GM18498 (cell line): ENCODE results near the gene FRMPD2.
"Not testable (repeated sequence)": the region's sequence is repeated elsewhere in the genome, so short reads cannot be mapped to it uniquely, and the experiment has no call there.

Source experiments
- ATAC-seq: cut with Tn5 transposase; IDR thresholded peaks from one replicate; pipeline ENCODE4 v1.9.1; 2021; ENCODE audit warnings: mild to moderate bottlenecking, moderate library complexity; ENCODE audit not compliant: unreplicated experiment

Gene FRMPD2

DNA sequence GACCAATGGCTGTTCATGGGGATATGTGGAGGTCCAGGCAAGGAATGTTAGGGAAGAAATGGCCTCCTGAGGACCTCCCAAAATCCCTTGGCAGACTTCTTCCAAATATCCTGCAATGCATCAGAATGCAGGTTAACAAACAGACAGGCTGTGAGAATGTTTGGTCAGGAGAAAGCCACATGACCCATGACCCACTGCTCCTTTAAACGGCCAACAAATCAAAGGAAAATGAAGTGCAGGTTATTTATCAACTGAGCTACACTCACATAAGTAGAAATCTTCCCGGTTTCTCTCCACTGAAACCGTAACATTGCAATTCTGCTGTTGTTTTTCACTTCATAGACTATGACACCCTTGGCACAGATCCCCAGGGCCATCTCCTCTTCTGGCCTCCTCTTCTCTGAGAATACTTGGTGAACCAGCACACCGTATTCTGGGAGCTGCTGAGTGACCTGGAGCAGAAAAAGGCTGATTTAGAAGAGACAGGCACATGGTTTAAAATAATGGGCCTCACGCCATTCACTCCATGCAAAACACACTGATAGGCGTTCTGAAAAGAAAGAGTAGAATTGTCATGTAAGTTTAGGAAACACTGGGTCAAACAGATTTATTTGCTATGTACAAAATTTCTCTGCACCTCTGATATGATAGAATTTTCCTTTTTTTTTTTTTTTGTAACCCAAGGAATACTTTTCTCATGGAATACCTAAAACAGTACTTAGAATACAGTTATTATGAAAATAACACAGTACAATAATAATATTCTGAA lies 67.8 kb downstream of the FRMPD2 start:
- no peak for ATAC-seq

DNA sequence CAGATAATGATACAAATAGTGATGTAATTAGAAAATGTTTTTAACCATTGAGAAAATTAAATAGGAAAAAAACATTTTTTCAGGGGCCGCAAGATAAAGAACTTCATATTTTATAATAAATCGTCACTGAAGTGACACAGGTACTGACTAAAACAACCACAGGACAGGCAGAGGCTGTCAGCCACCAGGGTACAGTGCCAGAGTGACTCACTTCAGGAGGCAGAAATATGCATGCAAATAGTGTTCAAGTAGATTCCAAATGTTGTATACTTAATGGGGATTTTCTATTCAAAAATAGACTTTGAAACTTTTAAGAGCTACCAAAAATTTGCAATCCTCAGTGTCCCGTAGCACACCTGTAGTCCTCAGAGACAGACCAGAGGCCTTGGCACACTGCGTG lies 68.6 kb downstream of the FRMPD2 start:
- no peak for ATAC-seq

DNA sequence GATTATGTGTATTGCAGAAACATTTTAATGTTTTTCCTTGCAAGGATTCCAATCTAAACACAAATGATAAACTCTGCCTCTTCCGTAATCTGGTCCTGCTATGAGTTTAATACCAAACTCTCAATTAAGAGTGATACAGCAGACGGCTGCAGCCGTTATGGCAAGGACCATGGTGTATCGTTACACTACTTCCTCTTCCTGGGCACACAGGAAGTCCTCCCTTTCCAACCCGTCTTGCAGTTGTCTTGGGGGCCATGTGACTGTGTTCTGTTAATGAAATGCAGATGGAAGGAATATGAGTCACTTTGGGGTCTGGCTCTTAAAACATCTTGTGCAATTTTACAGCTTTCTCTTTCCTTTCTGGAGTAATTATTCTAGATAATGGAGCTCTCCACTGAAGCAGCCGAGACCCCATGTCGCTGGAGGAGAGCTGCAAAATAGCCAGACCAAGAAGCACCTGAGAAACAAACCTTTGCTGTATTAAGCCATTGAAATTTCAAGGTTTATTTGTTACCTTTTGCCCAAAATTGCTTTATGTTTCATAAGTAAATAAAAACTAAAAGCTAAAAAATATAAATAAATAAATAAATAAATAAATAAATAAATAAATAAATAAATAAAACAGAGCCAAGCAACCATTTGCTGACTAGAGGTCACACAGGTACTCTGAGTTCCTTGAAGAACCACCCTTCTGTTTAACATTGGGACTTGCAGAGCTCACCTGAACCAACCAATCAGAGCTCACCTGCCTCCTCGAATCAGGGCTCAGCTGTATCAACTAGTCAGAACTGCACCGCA lies 74.7 kb downstream of the FRMPD2 start:
- ATAC-seq, result no peak

DNA sequence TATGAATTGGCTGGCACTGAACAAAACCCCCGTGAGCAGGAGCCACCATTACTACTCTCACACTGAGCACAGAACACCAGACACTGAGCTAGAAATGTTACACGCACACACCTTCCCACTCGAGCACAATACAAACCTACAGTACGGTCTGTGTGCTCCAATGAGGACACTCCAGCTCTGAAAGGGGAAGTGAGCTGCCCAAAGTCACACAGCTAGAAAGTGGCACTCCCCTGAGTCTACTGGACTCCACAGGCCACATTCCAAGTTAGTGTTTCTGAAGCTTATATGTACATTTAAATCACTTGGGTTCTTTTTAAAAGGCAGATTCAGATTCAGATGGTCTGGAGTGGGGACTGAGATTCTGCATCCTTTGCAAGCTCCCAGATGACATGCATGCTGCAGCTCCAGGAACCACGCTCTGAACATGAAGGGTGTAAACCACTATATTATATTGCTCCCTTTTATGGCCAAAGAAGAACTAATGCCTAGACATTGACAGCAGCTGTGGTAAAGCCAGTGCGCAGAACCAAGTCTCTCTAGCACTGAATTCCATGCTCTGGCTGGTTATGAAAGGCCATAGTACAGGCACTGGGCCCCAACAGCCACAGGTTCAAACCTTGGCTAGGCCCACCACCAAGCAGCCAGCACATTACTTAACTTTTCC lies 77.1 kb downstream of the FRMPD2 start:
- ATAC-seq, result no peak

DNA sequence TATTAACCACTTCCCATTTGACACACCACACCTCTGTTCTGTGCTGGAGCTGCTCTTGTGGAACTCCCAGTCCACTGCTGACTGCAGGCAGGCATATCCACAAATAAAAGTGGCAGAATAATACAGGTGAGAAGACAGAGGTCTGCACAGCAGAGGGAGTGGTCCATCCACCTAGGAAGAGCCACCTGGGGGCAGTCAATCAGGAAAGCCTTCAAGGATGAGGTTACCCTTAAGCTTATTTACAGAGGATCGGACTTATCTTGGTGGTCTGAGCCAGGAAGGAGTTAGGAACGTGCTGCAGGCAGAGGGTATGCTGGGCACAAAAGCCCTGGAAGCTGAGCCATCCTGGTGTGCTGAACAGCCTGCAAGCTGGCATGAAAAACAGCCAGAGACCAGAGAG lies 78.7 kb downstream of the FRMPD2 start:
- ATAC-seq, result no peak

DNA sequence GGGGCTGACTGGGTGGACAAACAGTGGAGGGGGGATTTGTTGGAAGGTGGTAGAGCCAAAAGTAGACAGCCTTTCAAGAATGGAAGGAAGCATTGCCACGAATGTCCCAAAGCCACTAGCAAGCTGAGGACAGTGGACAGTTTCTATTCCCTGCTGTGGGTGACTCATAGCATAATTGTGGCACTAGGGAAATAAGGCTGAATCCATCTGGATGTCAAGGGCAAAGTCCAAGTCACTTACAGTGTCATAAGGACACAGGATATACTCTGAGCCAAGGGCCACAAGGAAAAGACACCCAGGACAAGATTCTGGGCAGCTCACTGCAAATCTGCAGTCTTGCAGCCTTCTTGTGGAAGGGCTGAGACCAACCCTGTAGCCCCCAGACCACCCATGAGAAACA lies 79.7 kb downstream of the FRMPD2 start:
- no peak for ATAC-seq

DNA sequence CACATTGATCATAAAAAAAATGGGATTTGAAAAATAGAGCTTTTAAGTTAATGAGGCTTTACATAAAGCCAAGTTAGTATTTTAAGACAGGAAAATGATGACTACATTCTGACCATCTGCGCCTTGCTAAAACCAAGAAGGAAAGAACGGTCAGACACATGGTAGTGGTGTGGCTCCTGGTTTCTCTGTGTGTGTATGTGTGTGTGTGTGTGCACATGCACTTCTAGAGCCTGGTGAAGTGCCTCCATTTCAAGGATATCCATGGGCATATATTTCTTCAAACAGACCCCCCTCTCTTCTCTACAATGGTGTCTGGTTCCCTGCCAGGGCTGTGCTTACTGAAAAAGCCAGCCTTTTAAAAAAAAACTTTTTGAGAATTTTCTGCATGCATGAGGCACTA lies 80.9 kb downstream of the FRMPD2 start:
- ATAC-seq, result no peak

DNA sequence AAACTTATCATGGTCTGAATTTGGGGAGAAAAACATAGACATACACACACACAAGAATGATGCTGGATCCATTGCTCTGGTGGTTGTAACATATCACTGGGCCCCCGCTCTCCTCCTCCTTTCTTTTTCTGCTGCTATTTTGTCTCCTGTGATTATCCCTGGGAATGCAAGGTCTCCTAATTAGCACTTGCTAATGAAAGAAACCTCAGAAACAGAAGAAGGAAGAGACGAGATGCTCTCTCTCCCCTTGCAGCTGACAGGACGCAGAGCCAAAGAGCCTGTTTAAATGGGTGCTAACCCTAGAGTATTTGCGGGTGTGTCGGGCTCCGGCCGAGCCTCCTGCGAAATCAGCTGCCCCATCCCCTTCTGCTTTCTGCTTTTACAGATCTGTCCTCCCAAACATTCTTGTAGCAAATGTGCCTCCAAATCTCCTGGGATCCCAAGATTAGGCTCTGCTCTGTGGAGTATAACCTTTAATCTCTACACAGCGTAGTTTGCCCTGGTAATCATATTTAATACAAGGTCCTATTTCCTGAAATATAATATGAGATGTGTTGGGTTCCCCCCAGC lies 81.5 kb downstream of the FRMPD2 start:
- no peak for ATAC-seq

DNA sequence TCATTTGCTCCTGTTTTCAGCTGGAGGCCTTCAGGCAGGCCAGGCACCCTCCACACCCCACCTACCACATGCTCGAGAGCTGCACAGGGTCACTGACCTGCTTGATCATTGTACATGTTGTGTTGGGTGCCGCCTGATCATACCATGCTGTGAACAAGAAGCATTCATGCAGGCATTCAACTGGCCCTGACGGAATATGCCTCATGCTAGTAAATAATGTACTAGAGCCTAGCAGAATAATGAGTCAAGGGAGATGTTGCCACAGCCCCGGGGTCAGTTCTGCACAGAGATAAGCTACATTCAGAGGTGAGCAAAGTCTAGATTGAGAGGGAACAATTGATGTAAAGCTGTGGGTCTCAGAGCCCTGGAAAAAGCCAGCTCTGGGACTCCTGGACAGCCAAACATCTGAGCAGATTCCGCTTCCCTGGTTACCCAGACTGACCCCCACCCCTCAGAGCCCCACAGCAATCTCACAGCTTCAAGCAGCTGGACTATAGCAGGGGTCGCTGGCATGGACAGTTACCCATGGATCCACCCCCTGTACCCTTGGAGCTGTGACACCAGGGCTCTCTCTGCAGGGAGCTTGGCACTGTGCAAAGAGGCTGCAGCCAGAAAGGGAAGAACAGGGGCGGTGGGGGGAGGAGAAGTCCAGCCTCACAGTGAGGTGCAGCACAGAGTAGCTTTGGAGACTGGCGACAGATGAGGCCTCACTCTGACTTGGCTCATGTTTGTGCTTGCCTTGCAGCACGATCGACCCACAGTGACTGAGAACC lies 86.6 kb downstream of the FRMPD2 start:
- no peak for ATAC-seq

DNA sequence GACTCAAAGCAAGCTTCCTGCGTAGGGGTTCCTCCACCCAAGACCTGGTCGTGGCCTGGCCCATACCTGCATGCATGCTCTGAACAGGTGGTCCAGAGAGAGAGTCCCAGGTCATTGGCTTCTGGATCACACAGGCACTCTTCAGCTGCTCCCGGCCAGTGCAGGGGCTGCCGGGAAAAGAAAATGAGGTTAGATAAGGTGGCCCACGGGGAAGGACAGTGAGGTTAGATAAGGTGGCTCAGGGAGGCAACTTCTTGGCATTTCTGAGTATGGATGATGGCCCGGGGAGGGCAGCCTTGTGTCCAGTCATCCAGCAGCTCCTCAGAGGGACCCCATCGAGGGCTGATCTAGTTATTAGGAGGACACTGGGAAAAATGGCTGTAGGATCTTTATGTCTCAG lies 87.4 kb downstream of the FRMPD2 start:
- ATAC-seq, result no peak

DNA sequence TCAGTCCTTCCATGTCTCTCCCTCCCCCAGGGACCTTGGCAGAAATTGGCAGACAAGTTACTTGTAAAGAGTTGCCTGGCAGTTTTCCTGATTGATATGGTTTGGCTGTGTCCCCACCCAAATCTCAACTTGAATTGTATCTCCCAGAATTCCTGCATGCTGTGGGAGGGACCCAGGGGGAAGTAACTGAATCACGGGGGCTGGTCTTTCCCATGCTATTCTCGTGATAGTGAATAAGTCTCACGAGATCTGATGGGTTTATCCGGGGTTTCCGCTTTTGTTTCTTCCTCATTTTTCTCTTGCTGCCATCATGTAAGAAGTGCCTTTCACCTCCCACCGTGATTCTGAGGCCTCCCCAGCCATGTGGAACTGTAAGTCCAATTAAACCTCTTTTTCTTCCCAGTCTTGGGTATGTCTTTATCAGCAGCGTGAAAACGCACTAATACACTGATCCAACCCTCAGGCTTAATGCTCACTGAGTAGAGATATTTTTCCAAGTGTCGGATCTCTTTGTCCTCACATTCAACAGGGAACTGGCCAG lies 88.2 kb downstream of the FRMPD2 start:
- not testable (repeated sequence) for ATAC-seq

DNA sequence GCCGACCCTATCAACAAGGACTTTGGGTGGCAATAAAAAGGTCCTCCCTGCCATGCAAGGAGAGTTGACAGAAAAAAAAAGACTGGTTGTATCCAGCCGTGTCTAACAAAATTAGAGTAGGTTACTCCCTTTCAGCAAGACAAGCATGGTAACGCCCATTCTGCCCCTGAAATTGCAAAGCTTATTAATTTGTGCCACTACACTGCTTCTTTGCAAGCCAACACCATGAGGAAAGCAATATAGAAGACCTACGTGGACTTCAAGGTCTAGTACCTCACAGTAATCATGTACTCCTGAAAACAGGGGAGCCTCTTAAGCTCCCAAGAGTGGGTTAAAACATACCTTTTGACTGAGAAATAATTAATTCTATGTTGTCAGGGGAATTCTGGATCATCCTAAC lies 90.3 kb downstream of the FRMPD2 start:
- no peak for ATAC-seq

DNA sequence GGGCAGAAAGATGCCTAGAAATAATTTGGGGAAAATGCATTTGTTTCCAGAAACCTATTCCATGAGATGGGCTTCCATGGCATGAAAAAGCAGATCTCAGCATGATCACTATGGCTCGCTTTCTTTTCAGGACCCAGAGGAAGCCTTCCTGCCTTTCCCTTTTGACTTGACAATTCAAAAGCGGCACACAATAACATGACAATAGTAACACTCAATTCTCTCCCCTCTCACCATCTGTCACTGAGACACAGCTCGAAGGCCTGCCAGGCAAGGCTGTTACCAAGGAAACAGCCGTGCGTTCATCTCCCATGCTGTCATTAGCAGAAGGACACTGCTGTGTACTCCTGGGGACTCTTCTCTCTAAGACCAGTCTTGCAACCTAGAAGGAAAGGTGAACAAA lies 101.8 kb downstream of the FRMPD2 start:
- ATAC-seq, result not testable (repeated sequence)

DNA sequence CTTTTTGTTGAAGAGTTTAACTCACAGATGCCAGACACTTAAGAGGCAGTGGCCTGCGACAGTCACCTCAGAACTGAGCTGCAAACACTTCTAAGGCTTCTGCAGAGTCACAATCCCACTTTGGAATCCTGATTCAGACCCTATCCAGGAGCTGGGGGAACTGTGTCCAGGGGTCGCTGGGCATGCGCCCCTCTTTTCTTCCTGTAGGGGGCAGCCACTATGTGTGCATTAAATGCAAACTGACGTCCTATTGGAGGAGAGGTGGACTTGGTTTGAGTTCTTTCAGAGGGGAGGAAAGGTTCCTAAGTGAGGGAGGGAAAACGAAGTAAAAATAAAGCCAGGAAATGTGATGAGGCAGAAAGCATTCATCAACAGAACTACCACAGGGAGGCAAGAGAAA lies 113.8 kb downstream of the FRMPD2 start:
- not testable (repeated sequence) for ATAC-seq

DNA sequence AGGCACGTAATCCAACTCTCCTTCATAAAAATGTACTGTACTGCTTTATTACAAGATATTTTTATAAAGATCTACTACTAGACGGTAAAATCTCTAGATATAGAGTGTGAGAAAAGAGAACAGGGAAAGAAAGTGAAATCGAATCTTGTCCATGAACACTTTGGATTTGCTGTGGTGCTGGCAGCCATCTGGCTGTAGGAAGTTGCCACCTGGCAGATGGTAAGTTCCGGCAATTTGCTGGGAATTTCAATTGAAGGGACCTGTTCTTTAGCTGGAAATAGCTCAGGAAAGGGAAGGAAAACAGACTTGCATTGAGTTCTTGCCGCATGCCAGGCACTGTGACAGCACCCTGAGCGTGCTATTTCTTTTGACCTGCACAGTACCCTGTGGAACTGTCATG lies 114.3 kb downstream of the FRMPD2 start:
- not testable (repeated sequence) for ATAC-seq

DNA sequence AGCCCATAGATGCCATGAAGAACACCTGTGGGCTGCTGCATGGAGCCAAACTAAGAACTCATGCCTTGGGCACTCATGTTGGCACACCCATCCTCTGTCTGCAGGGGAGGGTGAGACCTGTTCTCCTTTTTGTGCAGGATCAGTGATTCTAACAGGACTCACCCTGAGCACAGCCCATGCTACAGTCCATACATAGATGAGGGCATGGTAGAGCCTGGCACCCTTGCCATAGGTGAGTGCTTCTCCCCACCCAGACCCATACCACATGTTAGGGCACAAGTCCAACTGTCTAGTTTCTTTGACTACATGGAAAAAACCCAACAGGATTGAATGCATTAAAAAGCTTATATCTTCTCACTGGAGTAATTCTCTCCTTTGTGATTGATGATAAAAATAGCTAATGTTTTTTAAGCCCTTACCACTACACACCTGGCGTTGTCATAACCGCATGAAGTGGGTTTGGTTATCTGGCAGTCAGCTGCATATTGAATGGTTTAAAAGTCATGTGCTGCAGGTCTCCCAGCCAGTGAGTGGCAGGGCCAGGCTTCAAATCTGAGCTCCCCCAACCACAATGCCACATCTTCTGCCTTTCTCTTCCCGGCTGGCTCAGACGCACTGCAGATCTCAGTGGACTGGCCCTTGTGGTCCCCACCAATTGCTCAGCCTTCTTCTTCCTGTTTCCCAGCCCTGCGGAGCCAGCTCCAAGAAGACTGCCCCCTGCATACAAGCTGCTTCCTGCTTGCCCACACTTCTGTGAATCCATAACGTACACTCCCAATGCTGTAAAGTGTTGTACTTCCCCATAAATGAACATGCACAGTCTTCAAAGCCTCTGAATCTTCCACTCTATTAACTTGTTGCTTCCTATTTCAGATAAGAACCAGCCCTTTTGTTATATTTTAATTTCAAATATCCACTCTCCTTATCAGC lies 120.0 kb downstream of the FRMPD2 start:
- not testable (repeated sequence) for ATAC-seq

DNA sequence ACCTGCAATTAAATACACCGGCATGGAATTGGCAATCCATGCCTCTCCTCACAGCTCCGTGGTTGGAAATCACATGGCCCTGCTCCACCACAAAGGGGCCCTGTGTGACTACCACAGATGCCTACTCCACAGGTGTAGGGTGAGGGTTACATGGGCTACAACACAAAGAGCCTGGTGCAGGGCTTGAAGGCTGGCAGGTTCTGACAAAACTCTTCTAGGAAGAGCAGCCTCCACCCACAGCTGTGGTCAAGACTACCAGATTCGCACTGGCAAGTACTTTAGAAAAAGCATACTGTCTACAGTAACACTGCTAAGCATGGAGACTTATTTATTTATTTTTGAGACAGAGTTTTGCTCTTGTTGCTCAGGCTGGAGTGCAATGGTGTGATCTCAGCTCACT lies 126.9 kb downstream of the FRMPD2 start:
- ATAC-seq, result not testable (repeated sequence)

DNA sequence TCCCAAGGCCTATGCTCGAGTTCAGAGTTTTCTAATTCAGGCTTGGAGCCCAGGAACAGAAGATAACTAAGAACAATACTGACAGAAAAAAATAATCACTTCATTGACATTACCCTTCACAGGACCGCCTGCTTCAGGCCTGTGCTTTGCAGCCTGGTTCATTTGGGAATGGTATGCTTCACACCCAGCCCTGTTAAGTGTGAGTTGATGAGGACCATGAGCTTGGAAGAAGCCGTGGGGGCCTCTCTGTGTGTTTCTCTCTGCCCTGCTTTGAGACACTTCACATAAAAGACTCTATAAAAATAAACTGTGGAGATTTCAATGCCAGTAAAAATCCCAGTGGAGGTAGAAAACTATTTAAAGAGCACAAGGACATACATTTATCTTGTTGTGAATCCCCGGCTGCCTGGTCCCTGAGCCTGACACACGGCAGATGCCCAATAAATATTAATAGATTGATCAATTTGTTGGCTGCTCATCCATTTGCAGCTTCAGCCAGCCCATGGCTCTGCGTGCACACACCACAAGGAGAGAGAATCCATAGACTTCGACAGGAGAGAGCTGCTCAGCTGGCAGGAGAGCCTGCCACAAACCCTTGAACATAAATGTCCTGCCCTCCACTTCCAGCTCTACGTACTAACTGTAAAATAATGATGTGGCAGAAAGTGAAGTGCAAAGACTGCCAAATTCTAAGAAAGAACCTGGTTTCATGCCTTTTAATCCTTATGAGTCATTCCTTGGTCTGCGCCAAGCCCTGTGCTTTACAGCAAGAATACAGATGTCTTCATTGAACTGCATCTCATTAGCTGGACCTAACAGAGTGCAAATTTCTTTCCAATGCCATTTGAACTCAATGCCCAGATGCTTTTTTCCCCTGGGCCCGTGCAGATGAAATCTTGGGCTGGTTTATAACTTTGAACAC lies 130.5 kb downstream of the FRMPD2 start:
- ATAC-seq, result not testable (repeated sequence)
